A549 (cell line): Measurements from ENCODE around the gene PARP9. TPM values are rescaled to one million over a fixed set of nuclear protein-coding genes. Genes with fewer than 3 reads are reported as not detected.
A peak's percentile ranks its signal among the peaks of the same experiment; 100 is the strongest.

Source experiments
- ATAC-seq, 2 experiments: fragments of 200-7000 bp in 1 of 2; fragments of >200 bp in 1 of 2; cut with Nextera tagmentation in 1 of 2; cut with Tn5 transposase in 1 of 2; 3 replicates each; pipeline versions ENCODE4 v1.8.0 to v1.9.1; 2018 to 2020; ENCODE audit warnings: mild to moderate bottlenecking in 1 of 2, moderate library complexity in 1 of 2
- CTCF ChIA-PET: fragments of 300-600 bp; sonication (Branson Sonifier 250); formaldehyde crosslinking; extraction: SDS; loops from one replicate; lab custom pipeline; 2021; ENCODE audit warnings: antibody characterized with exemption, inconsistent platforms; lab: Yijun Ruan, JAX
- POLR2A ChIA-PET: fragments of 350-600 bp; formaldehyde crosslinking; extraction: SDS; loops from one replicate; lab custom pipeline; 2021; ENCODE audit warnings: antibody characterized with exemption, inconsistent platforms; lab: Yijun Ruan, JAX
- DNase-seq, 2 experiments: peaks; one replicate each; pipeline versions ENCODE4 v3.0.0 to v3.0.0-alpha.2; 2011 to 2016; ENCODE audit warnings: low read depth in 1 of 2, low spot score in 1 of 2
- FAIRE-seq: peaks from 2 replicates; lab custom pipeline; 2011; peaks lifted over from hg19 to GRCh38; lab: Jason Lieb, UNC
- H3K27ac ChIP-seq, 2 experiments: fragments of >200 bp; sonication (Bioruptor Twin); formaldehyde crosslinking; 3 replicates each; pipeline ENCODE4 v1.5.1; 2016 to 2017
- H3K4me1 ChIP-seq: fragments of >200 bp; sonication (Bioruptor Twin); formaldehyde crosslinking; 3 replicates; pipeline ENCODE4 v1.6.1; 2016
- H3K4me2 ChIP-seq: fragments of >200 bp; sonication (Bioruptor Twin); formaldehyde crosslinking; 3 replicates; pipeline ENCODE4 v1.6.1; 2016
- H3K4me3 ChIP-seq: fragments of >200 bp; sonication (Bioruptor Twin); formaldehyde crosslinking; 3 replicates; pipeline ENCODE4 v1.5.1; 2016
- H3K9me3 ChIP-seq: fragments of >200 bp; sonication (Bioruptor Twin); formaldehyde crosslinking; 3 replicates; pipeline ENCODE4 v1.6.1; 2016
- CBX8 ChIP-seq: fragments of 200-600 bp; sonication (generic); IDR thresholded peaks from 2 replicates; pipeline ENCODE4 v1.6.1; 2016
- CEBPB ChIP-seq, 2 experiments: fragments of >200 bp in 1 of 2; sonication (Bioruptor Twin) in 1 of 2; formaldehyde crosslinking in 1 of 2; IDR thresholded peaks; 2 replicates each; pipeline ENCODE4 v1.6.1; 2012 to 2016
- CHD2 ChIP-seq: fragments of 150-350 bp; IDR thresholded peaks from 2 replicates; pipeline ENCODE4 v1.6.1; 2014; ENCODE audit warnings: low read length; ENCODE audit not compliant: partially characterized antibody
- EHF ChIP-seq: fragments of 250-450 bp; sonication (Bioruptor Pico); IDR thresholded peaks from 2 replicates; pipeline ENCODE4 v1.5.0; 2020; ENCODE audit warnings: mild to moderate bottlenecking
- FOSL2 ChIP-seq, 2 experiments: fragments of 450-650 bp in 1 of 2; fragments of >200 bp in 1 of 2; sonication (Bioruptor Twin) in 1 of 2; formaldehyde crosslinking; IDR thresholded peaks; 2 replicates each; pipeline versions ENCODE4 v1.5.0 to v1.6.1; 2016 to 2020; ENCODE audit warnings: mild to moderate bottlenecking in 1 of 2, moderate library complexity in 1 of 2
- HDAC2 ChIP-seq: fragments of 200-600 bp; sonication (generic); IDR thresholded peaks from 2 replicates; pipeline ENCODE4 v1.6.1; 2016
- HEYL ChIP-seq: fragments of 250-450 bp; sonication (Bioruptor Pico); IDR thresholded peaks from 2 replicates; pipeline ENCODE4 v1.8.0; 2021; ENCODE audit warnings: mild to moderate bottlenecking, moderate library complexity
- HOXB13 ChIP-seq: fragments of 250-450 bp; sonication (Bioruptor Pico); IDR thresholded peaks from 2 replicates; pipeline ENCODE4 v1.5.0; 2020; ENCODE audit warnings: low read depth, mild to moderate bottlenecking, moderate library complexity
- JUNB ChIP-seq: fragments of >200 bp; sonication (Bioruptor Twin); formaldehyde crosslinking; IDR thresholded peaks from 2 replicates; pipeline ENCODE4 v1.6.1; 2016
- MAFK ChIP-seq: fragments of 450-650 bp; IDR thresholded peaks from 2 replicates; pipeline ENCODE4 v1.6.1; 2014; ENCODE audit not compliant: partially characterized antibody
- MYC ChIP-seq: IDR thresholded peaks from 2 replicates; pipeline ENCODE4 v1.6.1; 2012; ENCODE audit warnings: mild to moderate bottlenecking, inconsistent platforms, low read length, improper control_type of control experiment, borderline replicate concordance
- NPAS2 ChIP-seq: fragments of 250-450 bp; sonication (Bioruptor Pico); IDR thresholded peaks from 2 replicates; pipeline ENCODE4 v1.8.0; 2022; ENCODE audit warnings: mild to moderate bottlenecking, moderate library complexity, borderline replicate concordance
- POLR2A ChIP-seq: IDR thresholded peaks from 2 replicates; pipeline ENCODE4 v1.6.1; 2012; ENCODE audit warnings: mild to moderate bottlenecking, low read length
- POLR2AphosphoS2 ChIP-seq: conservative IDR thresholded peaks from 2 replicates; pipeline ENCODE4 v1.6.1; 2012; ENCODE audit warnings: low read length, improper control_type of control experiment, inconsistent platforms
- RCOR1 ChIP-seq: fragments of 150-350 bp; IDR thresholded peaks from 2 replicates; pipeline ENCODE4 v1.6.1; 2014; ENCODE audit warnings: antibody characterized with exemption, low read length, low read depth
- RFX5 ChIP-seq: fragments of 450-650 bp; IDR thresholded peaks from 2 replicates; pipeline ENCODE4 v1.7.1; 2014; ENCODE audit warnings: antibody characterized with exemption, mild to moderate bottlenecking, moderate library complexity
- SREBF2 ChIP-seq: fragments of 450-650 bp; IDR thresholded peaks from 2 replicates; pipeline ENCODE4 v1.6.1; 2014; ENCODE audit warnings: mild to moderate bottlenecking, moderate library complexity
- TP53 ChIP-seq: fragments of 250-450 bp; sonication (Bioruptor Pico); IDR thresholded peaks from 2 replicates; pipeline ENCODE4 v1.5.0; 2021; ENCODE audit warnings: mild to moderate bottlenecking, moderate library complexity
- ZFP36 ChIP-seq: fragments of 450-650 bp; IDR thresholded peaks from 2 replicates; pipeline ENCODE4 v1.6.1; 2014; ENCODE audit warnings: borderline replicate concordance; ENCODE audit not compliant: partially characterized antibody
- ZSCAN20 ChIP-seq: fragments of 250-450 bp; sonication (Bioruptor Pico); IDR thresholded peaks from 2 replicates; pipeline ENCODE4 v1.8.0; 2022; ENCODE audit warnings: mild to moderate bottlenecking, moderate library complexity
- WGBS: methylation state at CpG from one replicate; pipeline ENCODE4 v1.1.6; 2017; ENCODE audit errors: missing lambda C conversion rate; 5-methylcytosine and 5-hydroxymethylcytosine counted together
- polyA plus RNA-seq, 4 experiments: library from polyadenylated mRNA; depleted of rRNA in 3 of 4; stranded (reverse); fragments of >200 nt; fragmentation: RNase III in 1 of 4; extraction: RNeasy Plus Mini Kit Qiagen cat#74134 plus additional on column Dnase treatment in 1 of 4; gene quantifications; 2 replicates in 3 of 4; 3 replicates in 1 of 4; pipeline ENCODE4 v1.2.3, GENCODE V29; 2011 to 2017
- TF ChIP-seq, protein P1 (sequence below): fragments of 150-350 bp; IDR thresholded peaks from 2 replicates; pipeline ENCODE4 v1.6.1; 2014; ENCODE audit warnings: low read depth, mild to moderate bottlenecking, low read length
- TF ChIP-seq, protein P2 (sequence below): fragments of >200 bp; sonication (Bioruptor Twin); formaldehyde crosslinking; IDR thresholded peaks from 3 replicates; pipeline ENCODE4 v1.6.1; 2016
- TF ChIP-seq, protein P3 (sequence below): fragments of >200 bp; sonication (Bioruptor Twin); formaldehyde crosslinking; IDR thresholded peaks from 3 replicates; pipeline ENCODE4 v1.5.1; 2016
- TF ChIP-seq, protein P4 (sequence below): fragments of 250-450 bp; sonication (Bioruptor Pico); IDR thresholded peaks from 2 replicates; pipeline ENCODE4 v1.5.0; 2021; ENCODE audit warnings: mild to moderate bottlenecking, moderate library complexity, borderline replicate concordance
- TF ChIP-seq, protein P5 (sequence below): fragments of >200 bp; sonication (Bioruptor Twin); formaldehyde crosslinking; IDR thresholded peaks from 2 replicates; pipeline ENCODE4 v1.6.1; 2016

The PARP9 gene
- polyA plus RNA-seq, 2 of the 4 experiments (the other 2 are of a cell fraction) = 4.5 to 12.6 TPM

DNA sequence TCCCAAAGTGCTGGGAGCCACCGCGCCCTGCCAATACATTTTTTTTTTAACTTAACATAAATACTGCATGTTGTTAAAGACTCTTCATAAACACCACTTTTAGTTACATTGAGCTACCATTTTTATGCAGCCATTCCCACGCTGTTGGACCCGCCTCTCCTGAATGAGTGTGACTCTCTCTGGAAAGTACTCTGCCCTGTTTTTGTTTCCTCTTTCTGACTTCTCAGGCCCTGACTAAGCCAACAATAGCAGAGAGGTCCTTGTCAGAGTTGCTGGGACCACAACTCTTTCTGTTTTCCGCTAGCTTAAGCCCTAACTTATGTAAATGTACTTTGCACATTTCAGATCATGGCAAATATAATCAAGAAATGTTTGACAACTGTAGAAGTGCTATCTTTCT, 48.6 kb upstream of the PARP9 start:
- no peak overlapping the region for H3K4me3 ChIP-seq
- ChIA-PET POLR2A (no interaction called here), CTCF (interaction anchor here (2.7 kb wide), 1 partner anchor 66 kb away, joined by 9 read pairs; no protein-coding TSS in a partner anchor)
- H3K4me2 ChIP-seq = no peak overlapping the region
- no peaks in the 10 kb centered on the region for H3K9me3 ChIP-seq
- WGBS = 95% methylated on average over 5 of the region's 5 CpGs
- H3K4me1 ChIP-seq = peaks cover 5% of the 10 kb centered on the region
- H3K27ac ChIP-seq = no peak overlapping the region
- FAIRE-seq = no peak
- DNase-seq = no peak
- TF ChIP-seq ZFP36 (no peak), CEBPB (IDR thresholded peaks at IDR 0.05) (no peak), ZSCAN20 (CRISPR knock-in tag) (no peak), EHF (CRISPR knock-in tag) (no peak), RFX5 (no peak), HDAC2 (no peak), POLR2AphosphoS2 (no peak), MAFK (no peak), SREBF2 (no peak), TP53 (CRISPR knock-in tag) (no peak), NPAS2 (CRISPR knock-in tag) (no peak), MYC (no peak), HEYL (CRISPR knock-in tag) (no peak)
- TF ChIP-seq, protein P1, sequence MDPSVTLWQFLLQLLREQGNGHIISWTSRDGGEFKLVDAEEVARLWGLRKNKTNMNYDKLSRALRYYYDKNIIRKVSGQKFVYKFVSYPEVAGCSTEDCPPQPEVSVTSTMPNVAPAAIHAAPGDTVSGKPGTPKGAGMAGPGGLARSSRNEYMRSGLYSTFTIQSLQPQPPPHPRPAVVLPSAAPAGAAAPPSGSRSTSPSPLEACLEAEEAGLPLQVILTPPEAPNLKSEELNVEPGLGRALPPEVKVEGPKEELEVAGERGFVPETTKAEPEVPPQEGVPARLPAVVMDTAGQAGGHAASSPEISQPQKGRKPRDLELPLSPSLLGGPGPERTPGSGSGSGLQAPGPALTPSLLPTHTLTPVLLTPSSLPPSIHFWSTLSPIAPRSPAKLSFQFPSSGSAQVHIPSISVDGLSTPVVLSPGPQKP = no peak
- TF ChIP-seq, protein P2, sequence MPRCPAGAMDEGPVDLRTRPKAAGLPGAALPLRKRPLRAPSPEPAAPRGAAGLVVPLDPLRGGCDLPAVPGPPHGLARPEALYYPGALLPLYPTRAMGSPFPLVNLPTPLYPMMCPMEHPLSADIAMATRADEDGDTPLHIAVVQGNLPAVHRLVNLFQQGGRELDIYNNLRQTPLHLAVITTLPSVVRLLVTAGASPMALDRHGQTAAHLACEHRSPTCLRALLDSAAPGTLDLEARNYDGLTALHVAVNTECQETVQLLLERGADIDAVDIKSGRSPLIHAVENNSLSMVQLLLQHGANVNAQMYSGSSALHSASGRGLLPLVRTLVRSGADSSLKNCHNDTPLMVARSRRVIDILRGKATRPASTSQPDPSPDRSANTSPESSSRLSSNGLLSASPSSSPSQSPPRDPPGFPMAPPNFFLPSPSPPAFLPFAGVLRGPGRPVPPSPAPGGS = no peak
- TF ChIP-seq, all 56 proteins: peak for 0
- no peak for ATAC-seq

DNA sequence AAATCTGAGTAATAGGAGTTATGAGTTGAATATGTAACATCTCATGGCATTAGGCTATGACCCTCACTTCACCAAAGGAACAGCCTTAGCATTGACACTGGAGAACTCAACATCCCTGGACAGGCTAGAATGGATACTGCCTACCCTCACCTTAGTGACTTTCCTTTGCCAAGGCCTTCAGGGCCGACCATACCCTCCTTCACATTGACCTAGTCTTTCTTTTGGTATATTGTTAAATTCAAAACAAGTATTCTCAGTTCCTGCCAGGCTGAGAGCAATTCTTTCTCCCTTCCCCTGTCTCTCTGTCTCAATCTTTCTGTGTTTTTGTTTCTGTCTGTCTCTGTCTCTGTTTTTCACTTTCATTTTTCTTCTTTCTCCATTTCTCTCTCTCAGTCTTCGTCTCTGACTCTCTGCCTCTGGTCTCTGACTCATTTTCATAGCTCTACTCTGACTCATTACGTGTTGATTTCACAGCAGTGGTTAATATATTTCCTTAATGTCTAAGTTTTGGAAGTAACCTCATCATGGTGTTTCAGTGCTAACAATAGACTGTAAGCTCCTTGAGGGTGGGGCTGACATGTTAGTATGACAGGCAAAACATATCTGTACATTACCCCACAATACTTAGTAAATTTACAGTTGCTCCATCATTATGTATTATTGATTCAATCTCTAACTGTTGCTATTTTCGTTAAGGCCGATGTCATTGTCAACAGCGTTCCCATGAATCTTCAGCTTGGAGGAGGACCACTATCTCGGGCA, 45.9 kb upstream of the PARP9 start:
- H3K4me3 ChIP-seq = no peak overlapping the region
- peaks cover 5% of the 10 kb centered on the region for H3K4me1 ChIP-seq
- ATAC-seq (peak; percentile 78 to 87), FAIRE-seq (no peak), DNase-seq (peak; percentile 19 to 46)
- WGBS = 56% methylated on average over 7 of the region's 7 CpGs
- POLR2A ChIA-PET = no interaction called here
- CTCF ChIA-PET = no interaction called here
- peak overlapping the region; percentile 58 for H3K4me2 ChIP-seq
- no peaks in the 10 kb centered on the region for H3K9me3 ChIP-seq
- TF ChIP-seq CHD2 (no peak), CBX8 (no peak), FOSL2 (IDR thresholded peaks at IDR 0.05) (peak; percentile 76), FOSL2 (CRISPR knock-in tag; IDR thresholded peaks at IDR 0.05) (peak; percentile 84), RCOR1 (no peak), JUNB (peak; percentile 49), POLR2A (no peak), HOXB13 (CRISPR knock-in tag) (no peak)
- TF ChIP-seq, protein P3, sequence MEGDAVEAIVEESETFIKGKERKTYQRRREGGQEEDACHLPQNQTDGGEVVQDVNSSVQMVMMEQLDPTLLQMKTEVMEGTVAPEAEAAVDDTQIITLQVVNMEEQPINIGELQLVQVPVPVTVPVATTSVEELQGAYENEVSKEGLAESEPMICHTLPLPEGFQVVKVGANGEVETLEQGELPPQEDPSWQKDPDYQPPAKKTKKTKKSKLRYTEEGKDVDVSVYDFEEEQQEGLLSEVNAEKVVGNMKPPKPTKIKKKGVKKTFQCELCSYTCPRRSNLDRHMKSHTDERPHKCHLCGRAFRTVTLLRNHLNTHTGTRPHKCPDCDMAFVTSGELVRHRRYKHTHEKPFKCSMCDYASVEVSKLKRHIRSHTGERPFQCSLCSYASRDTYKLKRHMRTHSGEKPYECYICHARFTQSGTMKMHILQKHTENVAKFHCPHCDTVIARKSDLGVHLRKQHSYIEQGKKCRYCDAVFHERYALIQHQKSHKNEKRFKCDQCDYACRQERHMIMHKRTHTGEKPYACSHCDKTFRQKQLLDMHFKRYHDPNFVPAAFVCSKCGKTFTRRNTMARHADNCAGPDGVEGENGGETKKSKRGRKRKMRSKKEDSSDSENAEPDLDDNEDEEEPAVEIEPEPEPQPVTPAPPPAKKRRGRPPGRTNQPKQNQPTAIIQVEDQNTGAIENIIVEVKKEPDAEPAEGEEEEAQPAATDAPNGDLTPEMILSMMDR = no peak
- TF ChIP-seq, protein P4, sequence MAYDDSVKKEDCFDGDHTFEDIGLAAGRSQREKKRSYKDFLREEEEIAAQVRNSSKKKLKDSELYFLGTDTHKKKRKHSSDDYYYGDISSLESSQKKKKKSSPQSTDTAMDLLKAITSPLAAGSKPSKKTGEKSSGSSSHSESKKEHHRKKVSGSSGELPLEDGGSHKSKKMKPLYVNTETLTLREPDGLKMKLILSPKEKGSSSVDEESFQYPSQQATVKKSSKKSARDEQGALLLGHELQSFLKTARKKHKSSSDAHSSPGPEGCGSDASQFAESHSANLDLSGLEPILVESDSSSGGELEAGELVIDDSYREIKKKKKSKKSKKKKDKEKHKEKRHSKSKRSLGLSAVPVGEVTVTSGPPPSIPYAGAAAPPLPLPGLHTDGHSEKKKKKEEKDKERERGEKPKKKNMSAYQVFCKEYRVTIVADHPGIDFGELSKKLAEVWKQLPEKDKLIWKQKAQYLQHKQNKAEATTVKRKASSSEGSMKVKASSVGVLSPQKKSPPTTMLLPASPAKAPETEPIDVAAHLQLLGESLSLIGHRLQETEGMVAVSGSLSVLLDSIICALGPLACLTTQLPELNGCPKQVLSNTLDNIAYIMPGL (CRISPR knock-in tag) = no peak
- TF ChIP-seq, protein P5, sequence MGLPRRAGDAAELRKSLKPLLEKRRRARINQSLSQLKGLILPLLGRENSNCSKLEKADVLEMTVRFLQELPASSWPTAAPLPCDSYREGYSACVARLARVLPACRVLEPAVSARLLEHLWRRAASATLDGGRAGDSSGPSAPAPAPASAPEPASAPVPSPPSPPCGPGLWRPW = no peak
- H3K27ac ChIP-seq = peak overlapping the region in 1 of 2 experiments; percentile 71; a peak in 3 of 6 replicates
